Stimulated activated memory B cell treated with anti-CD40 and anti-IgM and Interleukin-4, amounts not matched to agents 10 μg/mL and 1 μg/mL and 100 μg/mL, for 72 hours (primary cell): ENCODE data around the gene KCTD11.

ENCODE experiments used
- ATAC-seq: fragments of 150-1000 bp; cut with Tn5 transposase; 2 replicates; pipeline ENCODE4 v1.10.0; 2021
- H3K27ac Mint-ChIP-seq: one replicate; pipeline ENCODE4 v1.8.0; 2022; ENCODE audit warnings: mild to moderate bottlenecking, mixed read lengths
- H3K27me3 Mint-ChIP-seq: one replicate; pipeline ENCODE4 v1.8.0; 2022; ENCODE audit warnings: mixed read lengths
- H3K36me3 Mint-ChIP-seq: one replicate; pipeline ENCODE4 v1.8.0; 2022; ENCODE audit warnings: mixed read lengths
- H3K4me1 Mint-ChIP-seq: one replicate; pipeline ENCODE4 v1.8.0; 2022; ENCODE audit warnings: mixed read lengths
- H3K4me3 Mint-ChIP-seq: one replicate; pipeline ENCODE4 v1.8.0; 2022; ENCODE audit warnings: mild to moderate bottlenecking, moderate library complexity, mixed read lengths
- H3K9me3 Mint-ChIP-seq: one replicate; pipeline ENCODE4 v1.8.0; 2022; ENCODE audit warnings: mixed read lengths

Gene KCTD11

DNA sequence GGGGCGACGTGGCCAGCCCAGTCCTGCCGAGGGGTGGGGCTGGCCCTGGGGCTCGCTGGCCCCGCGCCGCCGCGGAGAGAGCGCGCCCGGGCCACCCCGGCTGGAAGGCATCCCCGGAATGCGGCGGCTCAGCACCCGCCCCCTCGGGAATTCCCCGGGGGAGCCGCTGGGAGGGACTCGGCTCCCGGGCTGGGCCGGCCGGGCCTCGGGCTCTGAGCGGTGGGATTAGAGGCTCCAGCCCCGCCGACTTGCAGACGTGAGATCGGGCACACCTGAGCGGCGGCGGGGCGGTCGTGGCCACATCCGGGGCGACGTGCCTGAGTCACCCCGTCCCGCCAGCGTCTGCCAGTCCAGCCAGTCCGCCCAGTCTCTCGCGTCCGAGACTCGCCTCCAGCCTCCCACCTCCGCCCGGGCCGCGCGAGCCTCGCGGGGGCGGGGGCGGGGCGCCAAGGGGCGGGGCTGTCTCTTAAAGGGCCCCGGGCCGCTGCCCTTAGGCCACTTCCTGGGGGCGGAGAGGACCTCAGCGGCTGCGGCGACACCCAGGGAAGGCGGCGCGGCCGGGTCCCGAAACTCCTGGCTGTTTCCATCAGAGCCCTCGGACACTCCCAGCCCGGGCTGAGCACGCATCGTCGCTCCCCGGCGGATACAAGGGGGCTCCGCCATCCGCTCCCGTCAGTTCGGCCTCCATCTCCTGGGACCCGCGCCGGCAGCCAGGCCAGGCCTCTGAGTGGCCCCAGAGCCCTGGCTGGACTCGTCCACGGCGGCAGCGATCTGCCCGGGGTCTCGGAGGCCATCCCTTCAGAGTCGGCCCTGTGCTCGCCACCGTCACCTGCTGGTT lies at the start of gene KCTD11:
KCTD11 (plus strand) TSS at position 498 of the 838 bp plus-strand sequence.
- Mint-ChIP-seq H3K9me3 (no peaks in the 10 kb centered on the region), H3K27ac (peak within 1 kb of the TSS; percentile 87), H3K4me3 (peak within 1 kb of the TSS; percentile 95), H3K4me1 (peaks cover 63% of the 10 kb centered on the region), H3K27me3 (no peaks in the 10 kb centered on the region), H3K36me3 (peaks cover 35% of the 10 kb centered on the region)
- ATAC-seq, result peak; percentile 82

DNA sequence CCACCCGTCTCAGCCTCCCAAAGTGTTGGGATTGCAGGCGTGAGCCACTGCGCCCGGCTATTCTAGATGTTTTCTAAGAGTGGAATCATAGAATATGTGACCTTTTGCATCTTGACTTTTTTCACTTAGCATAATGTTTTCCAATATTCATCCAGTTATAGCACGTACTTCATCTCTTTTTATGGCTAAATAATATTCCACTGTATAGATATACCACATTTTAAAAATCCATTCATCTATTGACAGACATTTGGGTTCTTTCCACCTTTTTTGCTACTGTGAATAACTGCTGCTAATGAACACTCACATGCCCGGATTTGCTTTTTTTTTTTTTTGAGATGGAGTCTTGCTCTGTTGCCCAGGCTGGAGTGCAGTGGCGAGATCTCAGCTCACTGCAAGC lies 47.8 kb upstream of the KCTD11 start:
- no peak overlapping the region for H3K27ac Mint-ChIP-seq
- no peaks in the 10 kb centered on the region for H3K9me3 Mint-ChIP-seq
- peaks cover 7% of the 10 kb centered on the region for H3K36me3 Mint-ChIP-seq
- H3K4me1 Mint-ChIP-seq, result peaks cover 3% of the 10 kb centered on the region
- H3K4me3 Mint-ChIP-seq, result no peak overlapping the region
- no peak for ATAC-seq
- no peaks in the 10 kb centered on the region for H3K27me3 Mint-ChIP-seq

DNA sequence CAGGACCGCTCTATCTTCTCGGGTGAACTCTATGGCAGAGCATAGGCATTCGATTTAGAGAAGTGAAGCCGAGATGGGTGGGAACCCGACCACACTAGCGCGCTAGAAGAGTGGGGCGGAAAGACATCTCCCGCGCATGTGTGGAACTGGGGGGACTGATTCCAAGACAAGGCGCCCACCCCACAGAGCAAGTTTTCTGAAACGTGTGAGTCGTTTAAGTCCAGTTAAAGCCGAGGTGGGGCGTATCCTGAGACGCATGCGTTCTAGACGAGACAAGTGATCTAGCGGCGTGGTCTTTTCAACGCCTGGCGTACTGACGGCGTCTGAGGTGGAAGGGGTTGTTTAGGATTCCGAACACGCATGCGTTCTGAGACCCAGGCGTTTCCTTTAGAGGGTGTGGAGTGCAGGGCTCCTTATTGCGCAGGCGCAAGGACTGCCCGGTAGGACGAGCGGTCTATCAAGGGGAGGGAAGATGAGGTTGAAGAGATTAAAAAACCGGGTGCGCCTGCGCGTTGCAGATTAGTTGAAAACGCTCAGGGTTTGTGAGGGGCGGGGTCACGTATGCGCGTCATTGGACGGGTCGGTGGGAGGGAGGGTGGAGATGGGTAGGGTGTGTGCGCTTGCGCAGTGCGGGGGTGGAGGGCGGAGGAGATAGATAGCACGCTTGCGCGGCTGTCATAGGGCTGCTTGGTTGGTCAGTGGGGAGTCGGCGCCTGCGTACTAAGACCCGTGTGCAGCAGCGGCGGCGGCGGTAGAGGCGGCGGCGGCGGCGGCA lies 44.9 kb upstream of the KCTD11 start, which contains the start of gene EIF5A:
EIF5A (plus strand) TSS at position 718 of the 775 bp plus-strand sequence. CDS start 2,008 bp downstream, outside the sequence.
- H3K27me3 Mint-ChIP-seq, result no peaks in the 10 kb centered on the region

DNA sequence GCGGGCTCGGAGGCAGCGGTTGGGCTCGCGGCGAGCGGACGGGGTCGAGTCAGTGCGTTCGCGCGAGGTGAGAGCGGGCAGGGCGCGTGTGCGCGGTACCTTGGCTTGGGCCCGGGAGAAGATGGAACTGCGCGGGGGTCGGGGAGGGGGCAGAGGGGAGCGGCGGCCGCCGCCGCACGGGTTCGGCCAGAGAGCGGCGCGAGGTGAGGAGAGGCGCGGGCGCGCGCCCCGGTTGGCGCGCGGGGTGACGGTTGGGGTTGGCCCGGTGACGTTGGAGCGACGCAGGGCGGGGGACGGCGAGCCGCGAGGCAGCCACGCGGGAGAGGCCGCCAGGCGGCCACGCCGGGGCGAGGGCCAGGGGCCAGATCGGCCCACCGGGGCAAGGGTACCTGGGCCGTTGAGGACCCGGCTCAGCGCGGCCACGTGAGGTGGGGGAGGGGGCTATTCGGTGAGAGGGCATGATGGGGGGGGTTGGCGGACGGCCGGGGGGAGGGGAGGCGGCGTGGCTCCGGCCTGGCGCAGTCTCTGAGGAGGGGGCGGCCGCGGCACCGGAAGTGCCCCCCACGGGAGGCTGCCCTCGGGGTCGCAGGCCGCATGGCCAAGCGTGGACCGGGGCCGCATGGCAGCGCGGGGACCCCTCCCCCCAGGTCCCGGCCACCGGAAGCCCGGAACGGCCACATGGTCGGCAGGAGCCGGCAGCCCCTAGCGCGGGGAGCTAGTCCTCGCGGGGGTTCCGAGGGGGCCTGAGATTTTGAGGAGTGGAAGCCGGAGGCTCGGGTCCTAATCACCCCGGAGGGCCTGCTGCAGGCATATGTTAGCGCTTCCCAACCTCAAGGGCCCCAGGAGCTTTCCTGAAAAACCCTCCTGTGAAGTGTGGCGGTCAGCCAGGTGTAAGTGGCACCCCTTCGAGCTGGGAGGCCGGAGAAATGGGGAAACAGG lies 44.0 kb upstream of the KCTD11 start:
- ATAC-seq, result peak; percentile 43
- Mint-ChIP-seq H3K27me3 (no peaks in the 10 kb centered on the region), H3K36me3 (peaks cover 45% of the 10 kb centered on the region), H3K9me3 (no peaks in the 10 kb centered on the region), H3K4me1 (peaks cover 41% of the 10 kb centered on the region), H3K27ac (peak overlapping the region; percentile 93), H3K4me3 (peak overlapping the region; percentile 80)

More for the DNA sequence above, 44.9 kb upstream of the KCTD11 start, which contains the start of gene EIF5A:
- peaks cover 36% of the 10 kb centered on the region for H3K36me3 Mint-ChIP-seq
- H3K27ac Mint-ChIP-seq, result peak within 1 kb of the TSS; percentile 93
- no peaks in the 10 kb centered on the region for H3K9me3 Mint-ChIP-seq
- ATAC-seq, result peak; percentile 90
- peak within 1 kb of the TSS; percentile 80 for H3K4me3 Mint-ChIP-seq
- peaks cover 32% of the 10 kb centered on the region for H3K4me1 Mint-ChIP-seq

DNA sequence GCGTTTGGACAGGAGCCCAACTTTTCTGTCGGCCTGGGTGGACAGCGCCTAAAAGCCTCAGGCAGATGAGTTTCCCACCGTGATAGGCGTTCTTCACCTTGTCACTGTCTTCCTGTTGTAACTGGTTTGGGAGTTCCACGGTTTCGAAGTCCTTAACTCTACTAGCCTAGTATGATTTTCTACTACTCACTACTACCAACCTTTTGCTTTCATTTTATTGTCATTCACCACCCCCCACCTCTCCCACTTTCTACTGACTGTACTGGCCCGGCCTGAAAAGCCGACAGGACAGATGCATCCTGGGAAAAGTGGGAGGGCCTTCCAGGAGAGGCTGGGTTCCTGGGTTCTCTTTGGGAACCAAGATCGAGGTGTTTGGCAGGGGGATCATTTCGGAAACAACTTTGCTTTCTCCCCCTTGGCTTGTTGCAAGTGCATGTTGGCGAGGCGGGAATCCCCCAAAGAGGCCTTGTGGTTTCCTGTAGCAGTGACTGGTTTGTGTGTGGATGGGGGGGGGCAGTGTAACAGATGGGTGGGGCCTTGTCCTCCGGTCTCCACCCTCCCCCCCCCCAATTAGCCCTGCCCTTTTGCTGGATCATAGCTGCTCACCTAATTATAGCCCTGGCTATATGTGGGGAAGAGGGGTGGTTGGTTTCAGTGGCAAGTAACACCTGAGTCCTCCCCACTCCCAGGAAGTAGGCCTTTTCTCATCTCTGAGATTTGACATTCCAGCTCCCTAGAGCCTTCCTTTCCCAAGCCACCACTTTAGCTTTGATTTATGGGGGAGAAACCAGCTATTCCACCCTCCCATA lies 43.1 kb upstream of the KCTD11 start:
- peaks cover 52% of the 10 kb centered on the region for H3K36me3 Mint-ChIP-seq

DNA sequence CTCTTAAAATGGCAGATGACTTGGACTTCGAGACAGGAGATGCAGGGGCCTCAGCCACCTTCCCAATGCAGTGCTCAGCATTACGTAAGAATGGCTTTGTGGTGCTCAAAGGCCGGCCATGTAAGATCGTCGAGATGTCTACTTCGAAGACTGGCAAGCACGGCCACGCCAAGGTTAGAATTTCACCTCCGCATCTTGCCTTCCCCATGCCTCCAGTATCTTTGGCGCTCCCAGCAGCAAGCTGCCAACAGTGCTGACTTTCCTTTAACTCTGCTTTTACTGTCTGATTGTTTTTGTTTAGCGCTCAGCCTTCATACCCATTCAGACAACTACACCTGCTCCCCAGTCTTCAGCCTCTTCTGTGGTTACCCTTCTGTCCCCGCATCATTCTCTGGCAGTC lies 42.3 kb upstream of the KCTD11 start:
- peaks cover 59% of the 10 kb centered on the region for H3K36me3 Mint-ChIP-seq
- peak overlapping the region; percentile 93 for H3K27ac Mint-ChIP-seq
- ATAC-seq, result no peak

More for the DNA sequence above, 43.1 kb upstream of the KCTD11 start:
- Mint-ChIP-seq H3K4me3 (peak overlapping the region; percentile 80), H3K27me3 (no peaks in the 10 kb centered on the region), H3K4me1 (peaks cover 49% of the 10 kb centered on the region), H3K9me3 (no peaks in the 10 kb centered on the region), H3K27ac (peak overlapping the region; percentile 93)
- peak; percentile 49 for ATAC-seq

DNA sequence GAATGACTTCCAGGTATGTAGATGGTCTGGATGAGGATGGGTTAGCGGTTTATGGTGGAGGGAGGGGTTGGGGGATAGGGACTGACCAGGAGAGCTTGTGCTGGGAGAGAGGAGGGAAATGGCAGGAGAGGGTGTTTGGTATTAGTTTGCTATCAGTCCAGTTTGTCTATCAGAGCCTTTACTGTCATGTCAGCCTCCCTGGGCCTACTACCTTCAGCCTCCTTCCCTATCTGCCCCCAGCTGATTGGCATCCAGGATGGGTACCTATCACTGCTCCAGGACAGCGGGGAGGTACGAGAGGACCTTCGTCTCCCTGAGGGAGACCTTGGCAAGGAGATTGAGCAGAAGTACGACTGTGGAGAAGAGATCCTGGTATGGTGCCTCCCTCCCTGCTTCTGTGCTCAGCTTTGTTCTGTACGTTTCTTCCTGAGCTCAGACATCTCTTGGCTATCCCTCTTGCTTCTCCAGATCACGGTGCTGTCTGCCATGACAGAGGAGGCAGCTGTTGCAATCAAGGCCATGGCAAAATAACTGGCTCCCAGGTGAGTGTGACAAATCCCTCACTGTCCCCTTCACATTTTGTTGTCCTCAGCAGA lies 40.8 kb upstream of the KCTD11 start:
- H3K4me3 Mint-ChIP-seq, result no peak overlapping the region
- H3K27ac Mint-ChIP-seq, result peak overlapping the region; percentile 11
- ATAC-seq, result no peak
- H3K4me1 Mint-ChIP-seq, result peaks cover 64% of the 10 kb centered on the region
- H3K27me3 Mint-ChIP-seq, result no peaks in the 10 kb centered on the region
- no peaks in the 10 kb centered on the region for H3K9me3 Mint-ChIP-seq
- H3K36me3 Mint-ChIP-seq, result peaks cover 62% of the 10 kb centered on the region

More for the DNA sequence above, 42.3 kb upstream of the KCTD11 start:
- no peaks in the 10 kb centered on the region for H3K27me3 Mint-ChIP-seq
- H3K4me3 Mint-ChIP-seq, result peak overlapping the region; percentile 80
- H3K4me1 Mint-ChIP-seq, result peaks cover 57% of the 10 kb centered on the region
- H3K9me3 Mint-ChIP-seq, result no peaks in the 10 kb centered on the region

DNA sequence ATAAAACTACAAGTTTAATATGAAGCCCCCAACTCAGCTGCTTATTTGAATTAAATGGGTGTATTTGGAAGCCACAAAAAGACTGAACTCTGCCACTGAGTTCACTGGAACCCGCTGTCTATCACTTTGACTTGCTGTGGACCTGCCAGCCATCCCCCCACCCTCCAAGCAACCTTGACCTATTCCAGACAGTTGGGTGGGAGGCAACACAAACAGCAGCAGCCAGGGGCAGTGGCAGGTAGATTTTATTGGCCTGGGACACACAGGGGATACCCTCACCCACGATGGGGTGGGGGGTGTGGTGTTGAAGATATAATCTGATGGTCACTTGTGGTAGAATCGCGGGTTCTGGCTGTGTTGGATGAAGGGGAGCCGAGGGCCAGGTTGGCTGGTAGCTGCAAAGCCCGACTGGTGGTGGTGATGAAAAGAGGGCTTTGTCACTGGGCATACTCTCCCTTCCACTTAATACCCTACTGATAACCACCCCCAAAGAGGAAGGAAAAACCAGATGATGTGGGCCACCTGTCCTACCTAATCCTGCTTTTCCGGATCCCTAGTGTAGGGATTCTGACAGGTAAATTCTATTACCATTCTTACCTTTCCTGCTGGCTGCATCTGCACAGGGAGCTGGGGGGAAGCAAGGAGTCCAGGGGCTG lies 39.4 kb upstream of the KCTD11 start:
- H3K36me3 Mint-ChIP-seq, result peaks cover 74% of the 10 kb centered on the region
- H3K9me3 Mint-ChIP-seq, result no peaks in the 10 kb centered on the region
- no peak for ATAC-seq
- peaks cover 69% of the 10 kb centered on the region for H3K4me1 Mint-ChIP-seq
- peak overlapping the region; percentile 86 for H3K27ac Mint-ChIP-seq
- no peak overlapping the region for H3K4me3 Mint-ChIP-seq
- H3K27me3 Mint-ChIP-seq, result no peaks in the 10 kb centered on the region

DNA sequence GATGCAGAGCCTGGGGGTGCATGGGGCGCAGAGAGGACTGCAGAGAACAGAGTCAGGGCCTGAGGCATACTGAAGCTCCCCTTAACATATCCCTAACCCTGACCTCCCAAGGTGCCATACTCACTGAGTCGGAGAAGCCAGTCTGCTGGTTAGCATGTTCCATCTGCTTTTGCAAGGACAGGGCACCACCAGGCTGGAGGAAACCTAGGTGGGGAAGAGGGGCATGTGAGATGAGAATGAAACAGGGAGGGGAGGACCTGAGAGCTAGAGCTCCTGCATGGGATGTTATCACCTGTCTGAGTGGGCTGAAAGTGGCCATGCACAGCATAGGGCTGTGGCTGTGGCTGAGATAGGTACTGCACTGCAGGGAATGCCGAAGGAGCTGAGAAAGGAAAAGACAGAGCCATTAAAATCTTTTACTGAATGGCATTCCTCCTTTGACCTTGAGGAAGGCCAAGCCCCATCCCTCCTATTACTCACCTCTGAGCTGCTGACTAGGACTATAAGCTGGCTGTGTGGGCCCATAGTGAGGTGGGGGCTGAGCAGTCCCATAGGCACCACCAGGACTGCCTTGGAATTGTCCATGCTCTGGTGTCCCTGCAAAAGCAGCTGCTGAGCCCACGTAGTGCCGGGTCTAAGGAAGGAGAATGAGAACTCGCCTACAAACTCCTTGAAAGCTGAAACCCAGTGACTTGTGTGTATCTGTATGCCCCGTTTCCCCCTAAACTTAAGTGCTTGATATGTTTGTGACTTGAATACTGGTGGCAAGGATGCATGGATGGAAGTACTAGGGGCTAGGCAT lies 38.7 kb upstream of the KCTD11 start:
- no peak for ATAC-seq
- Mint-ChIP-seq H3K27me3 (no peaks in the 10 kb centered on the region), H3K36me3 (peaks cover 81% of the 10 kb centered on the region), H3K4me3 (peak overlapping the region; percentile 88), H3K4me1 (peaks cover 69% of the 10 kb centered on the region), H3K27ac (peak overlapping the region; percentile 86), H3K9me3 (no peaks in the 10 kb centered on the region)

DNA sequence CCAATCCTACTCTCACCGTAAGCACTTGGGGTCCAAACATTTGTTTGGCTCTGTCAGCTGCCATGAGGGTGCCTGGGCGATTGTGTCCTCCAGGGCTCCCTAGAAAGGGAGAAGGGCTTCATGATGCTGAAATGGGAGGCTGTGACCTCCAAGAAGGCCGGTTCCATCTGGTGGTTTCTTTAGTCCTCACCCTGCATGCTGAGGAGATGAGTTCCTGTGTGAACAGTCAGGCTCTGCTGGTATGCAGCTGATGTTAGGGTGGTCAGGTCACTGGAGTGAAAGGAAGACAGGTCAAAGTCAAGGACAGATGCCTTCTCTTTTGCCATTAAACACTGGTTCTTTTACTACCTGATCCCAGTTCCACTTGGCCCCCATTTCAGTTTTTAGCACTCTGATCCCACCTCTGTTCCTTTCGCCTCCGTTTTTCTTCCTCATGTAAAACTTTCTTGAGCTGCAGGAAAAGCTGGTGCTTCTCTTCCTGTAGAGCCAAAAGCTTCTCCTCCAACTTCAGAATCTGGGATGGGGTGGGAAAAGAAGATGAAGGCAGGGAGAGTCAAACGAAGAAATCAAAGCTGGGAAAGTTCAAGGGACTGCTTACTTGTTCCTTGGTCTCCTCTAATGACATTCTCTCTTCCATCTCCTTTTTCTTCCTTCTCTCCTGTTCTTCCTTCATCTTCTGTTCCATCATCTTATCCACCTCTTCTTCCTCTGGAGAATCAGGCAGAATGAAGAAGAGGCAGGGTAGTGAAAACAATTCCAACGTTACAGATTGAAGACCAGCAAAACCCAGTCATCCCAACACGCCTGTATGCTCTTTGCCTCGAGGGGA lies 37.9 kb upstream of the KCTD11 start:
- ATAC-seq, result no peak

DNA sequence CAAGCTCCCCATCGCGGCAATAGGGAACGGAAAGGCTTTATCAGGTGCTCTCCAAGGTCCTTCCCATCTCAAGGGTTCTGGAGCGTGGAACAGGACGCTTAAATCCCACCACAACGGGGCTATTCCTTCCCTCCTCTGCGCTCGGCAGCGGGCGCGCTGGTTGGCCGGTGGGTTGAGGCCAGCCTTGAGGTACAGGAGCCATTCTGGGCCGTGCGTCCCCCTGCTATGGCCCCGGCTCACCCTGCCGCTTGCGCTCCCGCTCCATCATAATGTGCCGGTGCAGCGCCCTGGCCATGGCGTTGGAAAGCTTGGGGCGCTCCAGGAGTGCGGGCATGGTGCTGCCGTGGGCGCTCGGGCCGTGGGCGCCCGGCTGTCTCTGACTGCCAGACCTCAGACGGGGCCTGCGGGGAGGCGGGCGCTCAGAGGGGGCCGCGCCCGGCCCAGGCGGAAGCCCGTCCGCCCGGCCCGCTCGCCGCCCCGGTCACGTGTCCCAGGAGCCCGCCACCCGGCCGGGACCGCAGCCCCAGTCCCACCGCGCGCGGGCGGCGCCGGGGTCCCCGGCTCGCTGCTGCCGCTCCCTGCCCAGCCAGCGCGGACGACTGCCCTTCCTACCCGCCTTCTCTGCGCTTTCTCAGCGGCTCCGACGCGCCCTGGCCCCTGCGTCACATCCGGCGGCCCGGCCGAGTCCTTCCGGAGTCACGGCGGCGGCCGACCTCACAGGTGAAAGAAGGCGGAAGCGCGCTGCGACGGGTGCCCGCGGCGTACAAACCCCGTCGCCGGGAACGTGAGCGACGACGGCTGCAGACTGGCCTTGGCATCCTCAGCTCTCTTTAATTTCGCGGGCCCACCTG lies 37.0 kb upstream of the KCTD11 start, which contains the start of gene GPS2:
GPS2 (minus strand) TSS at position 642 of the 851 bp plus-strand sequence; CDS start at position 334, 308 bp downstream.
- Mint-ChIP-seq H3K4me1 (peaks cover 59% of the 10 kb centered on the region), H3K27ac (peak within 1 kb of the TSS; percentile 86), H3K36me3 (peaks cover 73% of the 10 kb centered on the region), H3K4me3 (peak within 1 kb of the TSS; percentile 88), H3K9me3 (no peaks in the 10 kb centered on the region), H3K27me3 (no peaks in the 10 kb centered on the region)
- peak; percentile 95 for ATAC-seq

More for the DNA sequence above, 37.9 kb upstream of the KCTD11 start:
- Mint-ChIP-seq H3K36me3 (peaks cover 82% of the 10 kb centered on the region), H3K9me3 (no peaks in the 10 kb centered on the region), H3K27ac (peak overlapping the region; percentile 86), H3K4me1 (peaks cover 67% of the 10 kb centered on the region), H3K27me3 (no peaks in the 10 kb centered on the region), H3K4me3 (peak overlapping the region; percentile 88)
